Measurements from ENCODE around the gene PEX14.

- TF ChIP-seq TEAD4 (IDR thresholded peaks at IDR 0.05), result no peak
- no peak for TF ChIP-seq REST (IDR thresholded peaks at IDR 0.05; ENCODE audit: low read depth)
- TF ChIP-seq TAF1 (IDR thresholded peaks at IDR 0.05; ENCODE audit: low read depth), result no peak
- no peak for TF ChIP-seq CEBPB (IDR thresholded peaks at IDR 0.05)
- no peak for TF ChIP-seq MAX (IDR thresholded peaks at IDR 0.05)
- no peak for TF ChIP-seq RAD21 (IDR thresholded peaks at IDR 0.05; ENCODE audit: low read depth)
- no peak for TF ChIP-seq YY1 (IDR thresholded peaks at IDR 0.05; ENCODE audit: low read depth)
- TF ChIP-seq EP300 (IDR thresholded peaks at IDR 0.05; ENCODE audit: borderline replicate concordance), result no peak
- no peak for TF ChIP-seq FOXM1 (IDR thresholded peaks at IDR 0.05; ENCODE audit: borderline replicate concordance, low read depth)
Observed at GRCh38 chr1:10624256-10625050, 149.7 kb downstream of the PEX14 start.

Measured in Ishikawa (cell line).